NCI-H2107 treated with DMSO at 0.1 percent for 48 hours (cell line): ENCODE data around the gene NUP93.

ENCODE experiments used
- DNase-seq: peaks from one replicate; lab custom pipeline; 2025; ENCODE audit not compliant: unreplicated experiment; lab: John Stamatoyannopoulos, UW

NUP93 gene

GRCh38 chr16:56729735-56730662 is at the start of gene NUP93:
Gene NUP93, plus strand, starts transcription at chr16:56730129. Its CDS starts 18,119 bp downstream, at chr16:56748248.
- peak; percentile 89 for DNase-seq

DNA sequence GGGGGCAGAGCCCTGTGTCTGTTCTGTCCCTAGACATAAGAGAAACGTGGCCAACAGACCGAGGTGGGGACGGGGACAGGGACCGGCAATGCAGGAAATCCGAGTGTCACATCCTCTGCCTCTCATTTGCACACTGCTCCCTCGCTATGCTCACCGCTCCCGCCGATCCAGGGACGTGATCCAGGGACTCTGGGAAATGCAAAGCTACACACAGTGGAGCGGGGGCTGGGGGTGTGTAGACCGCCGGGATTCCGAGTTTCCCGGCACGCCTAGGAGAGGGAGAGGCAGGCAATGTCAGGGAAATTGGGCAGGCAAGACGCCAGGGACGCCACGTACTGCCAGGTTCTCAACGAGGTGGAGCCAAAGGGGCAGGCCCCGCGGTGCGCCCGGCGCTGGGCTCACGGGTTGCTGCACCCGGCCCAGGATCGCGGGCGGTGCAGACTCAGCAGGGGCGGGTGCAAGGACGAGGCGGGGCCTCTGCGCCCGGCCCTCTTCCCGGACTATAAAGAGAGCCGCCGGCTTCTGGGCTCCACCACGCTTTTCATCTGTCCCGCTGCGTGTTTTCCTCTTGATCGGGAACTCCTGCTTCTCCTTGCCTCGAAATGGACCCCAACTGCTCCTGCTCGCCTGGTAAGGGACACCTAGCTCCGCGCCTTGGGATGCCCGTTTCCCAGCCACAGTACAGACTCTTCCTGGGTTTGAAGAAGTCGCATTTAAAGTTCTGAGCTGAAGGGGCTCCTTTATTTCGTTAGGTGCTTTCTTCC is 47.8 kb upstream of the NUP93 start, which contains the start of gene MT1X:
Gene MT1X (plus strand): TSS at position 532 of the 764 bp plus-strand sequence. CDS start 71 bp downstream, at position 603.
- DNase-seq: peak; percentile 66

- DNase-seq: no peak
Observed at GRCh38 chr16:56682703-56683397, 47.1 kb upstream of the NUP93 start.

DNA sequence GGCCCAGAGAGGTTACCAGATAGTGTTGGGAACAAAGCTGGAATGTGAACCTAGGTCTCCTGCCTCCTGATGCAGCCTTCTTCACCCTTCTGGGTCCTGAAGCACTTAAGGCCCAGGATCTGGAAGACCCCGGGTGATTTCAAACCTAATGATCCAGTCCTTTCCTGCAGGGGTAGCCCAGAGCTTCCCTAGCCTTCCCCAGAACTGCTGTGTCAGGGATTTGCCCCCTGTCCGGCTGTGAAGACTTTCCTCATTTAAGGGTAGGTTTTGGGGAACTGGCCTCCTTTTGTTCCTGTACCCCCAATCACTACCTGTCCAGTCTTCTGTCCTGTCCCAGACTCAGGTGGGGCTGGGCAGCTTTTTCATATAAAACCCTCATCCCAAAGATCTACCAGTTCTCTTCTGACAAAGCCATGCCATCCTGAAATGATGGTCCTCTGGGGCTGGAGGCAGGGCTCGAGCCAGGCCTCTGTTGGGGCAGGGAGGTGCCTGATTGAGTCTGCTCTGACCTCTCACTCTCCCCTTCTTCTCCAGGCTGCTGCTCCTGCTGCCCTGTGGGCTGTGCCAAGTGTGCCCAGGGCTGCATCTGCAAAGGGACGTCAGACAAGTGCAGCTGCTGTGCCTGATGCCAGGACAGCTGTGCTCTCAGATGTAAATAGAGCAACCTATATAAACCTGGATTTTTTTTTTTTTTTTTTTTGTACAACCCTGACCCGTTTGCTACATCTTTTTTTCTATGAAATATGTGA is 46.3 kb upstream of the NUP93 start:
- DNase-seq: no peak

- no peak for DNase-seq
Observed at GRCh38 chr16:56684256-56684925, 45.5 kb upstream of the NUP93 start.

GRCh38 chr16:56684926-56685590 is 44.9 kb upstream of the NUP93 start:
- DNase-seq: no peak

DNA sequence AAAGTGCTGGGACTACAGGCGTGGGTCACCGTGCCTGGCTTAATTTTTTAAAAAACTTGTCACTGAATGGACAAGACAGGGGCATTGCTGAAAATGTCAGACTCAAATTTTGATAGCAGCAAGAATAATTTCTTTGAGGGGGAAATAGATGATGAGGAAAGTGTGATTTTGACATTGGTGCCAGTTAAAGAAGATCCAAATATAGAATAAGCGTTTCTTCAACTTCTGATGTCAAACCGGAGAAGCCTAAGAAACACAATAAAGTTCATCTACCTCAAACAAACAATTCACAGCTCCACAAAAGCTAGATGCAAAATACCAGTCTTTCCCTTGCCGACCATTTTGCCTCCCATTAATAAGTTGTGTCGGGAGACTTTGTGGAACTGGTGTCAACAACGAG is 43.2 kb upstream of the NUP93 start:
- no peak for DNase-seq

DNA sequence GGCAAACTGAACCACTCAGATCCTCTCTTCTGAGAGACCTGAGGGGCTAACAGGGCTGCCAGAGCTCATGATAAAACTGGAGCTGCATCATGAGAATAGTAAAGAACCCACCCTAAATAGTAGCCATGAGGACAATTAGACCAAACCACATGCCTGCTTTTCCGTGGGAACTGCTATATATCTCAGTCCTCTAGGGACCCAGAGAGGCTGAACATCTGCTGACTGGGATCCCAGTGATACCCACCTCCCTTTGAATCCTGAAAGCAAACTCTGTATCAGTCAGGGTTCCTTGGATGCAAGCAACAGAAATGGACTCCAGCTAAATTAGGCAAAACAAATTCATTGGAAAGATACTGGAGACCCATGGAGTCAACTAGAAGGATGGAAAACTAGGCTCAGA is 41.2 kb upstream of the NUP93 start:
- DNase-seq: no peak

DNA sequence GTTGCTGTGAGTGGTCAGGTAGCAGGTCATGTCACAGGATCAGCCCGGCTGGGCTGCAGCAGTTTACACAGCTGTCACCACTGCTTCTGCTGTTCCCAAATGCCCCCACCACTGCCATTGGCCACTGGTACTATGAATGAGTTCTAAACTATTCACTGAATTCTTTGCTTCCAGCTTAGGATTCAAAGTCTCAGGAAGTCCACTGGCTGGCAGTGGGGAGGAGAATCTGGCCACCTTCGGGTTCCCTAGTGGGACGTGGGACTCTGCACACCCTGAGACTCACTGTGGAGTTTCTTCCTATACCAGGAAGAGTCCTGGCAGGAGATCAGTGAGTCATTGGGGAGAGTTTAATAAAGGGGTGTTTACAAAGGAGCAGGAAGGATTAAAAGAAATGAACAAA is 40.8 kb upstream of the NUP93 start:
- no peak for DNase-seq

- DNase-seq: no peak
Observed at GRCh38 chr16:56690420-56691122, 39.4 kb upstream of the NUP93 start.

- no peak for DNase-seq
Observed at GRCh38 chr16:56691885-56692284, 38.0 kb upstream of the NUP93 start.

GRCh38 chr16:56695246-56695645 is 34.7 kb upstream of the NUP93 start:
- no peak for DNase-seq

GRCh38 chr16:56697456-56698155 is 32.3 kb upstream of the NUP93 start:
- no peak for DNase-seq

GRCh38 chr16:56700195-56700594 is 29.7 kb upstream of the NUP93 start:
- no peak for DNase-seq

DNA sequence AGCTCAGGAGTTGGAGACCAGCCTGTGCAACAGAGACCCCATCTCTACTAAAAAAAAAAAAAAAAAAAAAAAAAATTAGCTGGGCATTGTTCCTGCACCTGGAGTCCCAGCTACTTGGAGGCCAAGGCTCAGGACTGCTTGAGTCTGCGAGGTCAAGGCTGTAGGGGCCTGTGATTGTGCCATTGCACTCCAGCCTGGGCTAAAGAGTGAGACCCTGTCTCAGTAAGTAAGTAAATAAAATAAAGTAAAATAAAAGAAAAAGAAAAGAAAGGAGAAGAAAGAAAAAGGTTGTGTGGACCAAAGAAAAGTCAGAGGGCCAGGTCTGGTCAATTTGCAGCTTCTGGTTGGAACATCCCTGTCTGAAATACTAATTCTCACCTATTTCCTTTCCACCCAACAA is 29.3 kb upstream of the NUP93 start:
- no peak for DNase-seq

DNA sequence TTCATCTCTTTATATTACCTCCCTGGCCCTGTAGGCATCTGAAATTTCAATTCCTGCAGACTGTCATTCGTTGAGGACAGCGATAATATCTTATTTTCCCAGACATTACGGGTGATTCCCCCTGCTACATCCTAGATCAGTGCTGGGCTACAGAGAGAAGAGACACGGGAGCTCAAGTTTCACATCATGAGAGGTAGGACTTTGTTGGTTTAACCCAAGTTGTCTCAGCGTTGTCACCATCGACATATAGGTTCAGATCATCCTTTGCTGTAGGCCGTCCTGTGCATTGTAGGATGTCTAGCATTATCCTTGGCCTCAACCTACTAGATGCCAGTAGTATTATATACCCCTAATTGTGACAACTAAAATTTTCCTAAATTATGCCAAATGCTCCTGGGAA is 28.4 kb upstream of the NUP93 start:
- no peak for DNase-seq

- no peak for DNase-seq
Observed at GRCh38 chr16:56702836-56703235, 27.1 kb upstream of the NUP93 start.
